ENCODE measurements around the gene RNASE9. TPM values are rescaled to one million over a fixed set of nuclear protein-coding genes. Genes with fewer than 3 reads are reported as not detected.

RNASE9 gene
- total and polyA plus RNA-seq, 9 of the 15 experiments (the other 6 are each of a cell fraction or from before 2014, with no cell fraction given) = not detected

DNA sequence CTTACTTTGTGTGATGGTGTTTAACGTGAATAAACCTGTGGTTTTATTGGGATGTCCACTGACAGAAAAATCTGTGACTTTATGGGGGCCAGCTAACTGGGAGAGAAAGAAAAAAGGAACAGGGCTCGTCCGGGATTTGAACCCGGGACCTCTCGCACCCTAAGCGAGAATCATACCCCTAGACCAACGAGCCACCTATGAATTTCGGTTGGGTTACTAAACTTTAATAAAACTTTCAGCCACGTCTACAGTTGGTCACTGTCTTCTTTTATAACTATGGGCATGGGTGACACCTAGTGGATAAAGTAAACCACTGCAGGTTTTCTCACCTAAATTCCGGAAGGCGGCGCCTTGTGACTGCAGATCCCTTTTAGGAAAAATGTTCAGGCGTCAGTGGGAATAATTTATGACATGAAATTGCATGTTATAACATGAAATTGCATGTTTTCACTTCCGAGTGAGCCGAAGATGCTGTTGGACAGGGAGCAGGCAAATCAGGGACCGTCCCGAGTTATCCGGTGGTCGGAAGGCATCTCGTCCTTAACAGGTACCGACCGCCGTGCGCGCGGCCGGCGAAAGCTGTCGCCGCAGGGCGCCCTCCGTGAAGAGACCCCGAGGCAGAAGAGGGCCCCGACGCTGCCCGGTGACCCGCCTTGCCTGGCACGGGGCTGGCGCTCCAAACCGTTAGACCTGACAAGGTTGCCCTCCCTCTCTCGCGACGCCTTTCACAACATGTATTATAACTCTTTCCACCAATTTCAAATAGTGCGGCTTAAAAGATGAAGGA is 48.6 kb upstream of the RNASE9 start (continued):
- TF ChIP-seq, protein P1, sequence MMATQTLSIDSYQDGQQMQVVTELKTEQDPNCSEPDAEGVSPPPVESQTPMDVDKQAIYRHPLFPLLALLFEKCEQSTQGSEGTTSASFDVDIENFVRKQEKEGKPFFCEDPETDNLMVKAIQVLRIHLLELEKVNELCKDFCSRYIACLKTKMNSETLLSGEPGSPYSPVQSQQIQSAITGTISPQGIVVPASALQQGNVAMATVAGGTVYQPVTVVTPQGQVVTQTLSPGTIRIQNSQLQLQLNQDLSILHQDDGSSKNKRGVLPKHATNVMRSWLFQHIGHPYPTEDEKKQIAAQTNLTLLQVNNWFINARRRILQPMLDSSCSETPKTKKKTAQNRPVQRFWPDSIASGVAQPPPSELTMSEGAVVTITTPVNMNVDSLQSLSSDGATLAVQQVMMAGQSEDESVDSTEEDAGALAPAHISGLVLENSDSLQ (IDR thresholded peaks at IDR 0.05) = peak; percentile 92
- TF ChIP-seq GABPB1 (CRISPR knock-in tag; IDR thresholded peaks at IDR 0.05) (no peak), POLR3G (IDR thresholded peaks at IDR 0.05; ENCODE audit: extremely low read depth, insufficient read length, insufficient replicate concordance) (peak; percentile 28), SMARCA5 (IDR thresholded peaks at IDR 0.05) (0 out of 2 replicates have a peak, but pooled peaks have one; percentile 37), BRD9 (IDR thresholded peaks at IDR 0.05; ENCODE audit: low read depth, partially characterized antibody) (peak; percentile 79), RAD21 (CRISPR knock-in tag; conservative IDR thresholded peaks at IDR 0.05 in 1 of 2, IDR thresholded peaks at IDR 0.05 in 1 of 2) (peak; percentile 96 to 97), RBFOX2 (IDR thresholded peaks at IDR 0.05; ENCODE audit: low read depth, low read length) (peak; percentile 56), XRCC5 (IDR thresholded peaks at IDR 0.05; ENCODE audit: low read depth, low read length) (0 out of 2 replicates have a peak, but pooled peaks have one; percentile 67), SMC3 (conservative IDR thresholded peaks at IDR 0.05; ENCODE audit: insufficient read depth, low read depth, low read length) (peak; percentile 70), CEBPG (CRISPR knock-in tag; IDR thresholded peaks at IDR 0.05) (peak; percentile 26; the same call in 1 of the 2 replicates), CEBPG (tag; conservative IDR thresholded peaks at IDR 0.05 in 1 of 2, IDR thresholded peaks at IDR 0.05 in 1 of 2) (no peak)
- TF ChIP-seq, protein P2, sequence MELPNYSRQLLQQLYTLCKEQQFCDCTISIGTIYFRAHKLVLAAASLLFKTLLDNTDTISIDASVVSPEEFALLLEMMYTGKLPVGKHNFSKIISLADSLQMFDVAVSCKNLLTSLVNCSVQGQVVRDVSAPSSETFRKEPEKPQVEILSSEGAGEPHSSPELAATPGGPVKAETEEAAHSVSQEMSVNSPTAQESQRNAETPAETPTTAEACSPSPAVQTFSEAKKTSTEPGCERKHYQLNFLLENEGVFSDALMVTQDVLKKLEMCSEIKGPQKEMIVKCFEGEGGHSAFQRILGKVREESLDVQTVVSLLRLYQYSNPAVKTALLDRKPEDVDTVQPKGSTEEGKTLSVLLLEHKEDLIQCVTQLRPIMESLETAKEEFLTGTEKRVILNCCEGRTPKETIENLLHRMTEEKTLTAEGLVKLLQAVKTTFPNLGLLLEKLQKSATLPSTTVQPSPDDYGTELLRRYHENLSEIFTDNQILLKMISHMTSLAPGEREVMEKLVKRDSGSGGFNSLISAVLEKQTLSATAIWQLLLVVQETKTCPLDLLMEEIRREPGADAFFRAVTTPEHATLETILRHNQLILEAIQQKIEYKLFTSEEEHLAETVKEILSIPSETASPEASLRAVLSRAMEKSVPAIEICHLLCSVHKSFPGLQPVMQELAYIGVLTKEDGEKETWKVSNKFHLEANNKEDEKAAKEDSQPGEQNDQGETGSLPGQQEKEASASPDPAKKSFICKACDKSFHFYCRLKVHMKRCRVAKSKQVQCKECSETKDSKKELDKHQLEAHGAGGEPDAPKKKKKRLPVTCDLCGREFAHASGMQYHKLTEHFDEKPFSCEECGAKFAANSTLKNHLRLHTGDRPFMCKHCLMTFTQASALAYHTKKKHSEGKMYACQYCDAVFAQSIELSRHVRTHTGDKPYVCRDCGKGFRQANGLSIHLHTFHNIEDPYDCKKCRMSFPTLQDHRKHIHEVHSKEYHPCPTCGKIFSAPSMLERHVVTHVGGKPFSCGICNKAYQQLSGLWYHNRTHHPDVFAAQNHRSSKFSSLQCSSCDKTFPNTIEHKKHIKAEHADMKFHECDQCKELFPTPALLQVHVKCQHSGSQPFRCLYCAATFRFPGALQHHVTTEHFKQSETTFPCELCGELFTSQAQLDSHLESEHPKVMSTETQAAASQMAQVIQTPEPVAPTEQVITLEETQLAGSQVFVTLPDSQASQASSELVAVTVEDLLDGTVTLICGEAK (IDR thresholded peaks at IDR 0.05) = peak; percentile 74
- TF ChIP-seq, protein P2 (CRISPR knock-in tag; IDR thresholded peaks at IDR 0.05) = no peak
